EL (cell line): ENCODE data around the gene GREM1.

Experiments used
- DNase-seq: peaks from one replicate; pipeline ENCODE4 v3.0.0-alpha.2; 2016

The GREM1 gene

GRCh38 chr15:32717426-32718226 is at the start of gene GREM1:
Gene GREM1 (plus strand): TSS chr15:32718004. CDS start chr15:32730691, 12,687 bp downstream.
- peak; percentile 83 for DNase-seq

DNA sequence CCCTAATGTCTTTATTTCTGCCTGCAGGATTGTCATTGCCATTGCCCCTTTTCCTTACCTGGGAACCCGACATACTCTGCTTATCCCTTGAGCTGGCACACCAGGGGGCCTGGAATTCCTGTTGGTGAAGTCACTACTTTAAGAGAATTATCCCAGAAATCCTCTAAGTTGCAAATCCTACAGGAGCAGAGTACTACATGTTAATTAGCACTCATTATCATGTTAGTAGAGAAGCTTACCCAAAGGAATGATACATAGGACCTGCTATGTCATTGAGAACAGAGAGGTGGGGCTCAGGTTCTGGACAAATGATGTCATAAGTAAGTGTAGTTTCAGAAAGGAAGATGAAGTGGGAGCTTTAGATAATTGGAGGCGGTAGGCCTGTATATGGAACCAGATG is 48.9 kb upstream of the GREM1 start:
- peak; percentile 30 for DNase-seq

GRCh38 chr15:32669896-32670611 is 47.8 kb upstream of the GREM1 start:
- DNase-seq = peak; percentile 82

DNA sequence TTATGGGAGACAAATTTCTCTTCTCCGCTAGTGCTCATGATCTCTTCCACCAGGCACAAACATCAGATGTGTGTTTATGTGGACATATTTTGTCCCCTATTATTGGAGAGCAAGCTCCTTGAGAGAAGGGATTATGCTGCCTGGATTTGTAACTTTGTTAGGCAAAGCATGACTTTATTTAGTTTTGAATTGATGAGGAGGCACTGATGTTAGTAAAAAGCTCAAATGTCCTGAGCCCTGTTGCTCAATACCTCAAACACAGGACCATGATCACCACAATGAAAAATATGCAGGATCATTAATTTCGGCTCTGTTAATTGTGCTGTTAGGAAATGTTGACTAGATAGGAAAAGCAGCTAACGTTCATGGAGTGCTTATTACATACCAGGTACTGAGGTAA is 47.2 kb upstream of the GREM1 start:
- DNase-seq = no peak

DNA sequence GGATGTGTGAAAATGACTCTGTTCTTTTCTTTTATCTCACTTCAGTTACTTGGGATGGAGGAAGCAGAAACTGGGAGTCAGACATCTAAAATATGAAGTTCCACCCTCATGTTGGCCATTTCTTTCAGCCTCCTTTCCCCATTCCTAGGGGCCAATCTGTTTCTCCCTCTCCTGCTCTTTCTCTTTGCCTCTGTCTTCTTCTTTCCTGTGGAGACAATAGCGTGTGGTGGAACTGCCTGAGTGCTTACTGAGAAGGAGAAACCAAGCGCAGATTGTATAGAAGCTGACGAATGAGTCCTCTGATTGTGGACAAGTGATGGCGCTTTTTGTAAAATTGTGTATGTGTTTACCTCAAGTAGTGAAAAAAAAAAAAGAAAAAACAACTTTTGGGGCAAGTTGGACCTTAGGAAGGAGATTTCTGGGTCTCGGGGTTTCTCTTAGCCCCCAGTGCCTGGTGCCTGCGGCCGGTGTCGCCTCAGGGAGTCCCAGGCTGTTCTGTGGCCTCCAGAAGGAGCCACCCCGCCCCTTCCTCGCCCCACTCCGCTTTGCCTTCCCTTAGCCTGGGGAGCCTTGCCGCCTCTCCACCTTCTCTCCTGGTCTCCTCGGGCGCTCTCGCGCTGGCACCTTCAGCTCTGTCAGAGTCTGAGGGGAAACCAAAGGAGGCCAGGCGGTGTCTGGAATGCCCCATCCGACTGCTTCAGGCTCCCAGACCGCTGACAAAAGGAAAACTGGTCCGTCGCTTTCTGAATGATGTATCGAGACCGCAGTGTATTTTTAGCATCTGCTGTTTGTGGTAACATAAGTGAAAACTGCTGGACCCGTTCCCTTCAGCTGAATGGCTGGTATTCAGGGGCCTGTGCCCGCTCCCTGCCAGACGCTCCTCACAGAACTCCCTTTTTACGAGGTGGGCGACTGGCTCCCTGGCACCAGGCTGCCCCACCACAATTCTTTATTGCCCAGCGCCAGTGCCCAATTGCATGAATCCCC is 46.2 kb upstream of the GREM1 start:
- DNase-seq = no peak

DNA sequence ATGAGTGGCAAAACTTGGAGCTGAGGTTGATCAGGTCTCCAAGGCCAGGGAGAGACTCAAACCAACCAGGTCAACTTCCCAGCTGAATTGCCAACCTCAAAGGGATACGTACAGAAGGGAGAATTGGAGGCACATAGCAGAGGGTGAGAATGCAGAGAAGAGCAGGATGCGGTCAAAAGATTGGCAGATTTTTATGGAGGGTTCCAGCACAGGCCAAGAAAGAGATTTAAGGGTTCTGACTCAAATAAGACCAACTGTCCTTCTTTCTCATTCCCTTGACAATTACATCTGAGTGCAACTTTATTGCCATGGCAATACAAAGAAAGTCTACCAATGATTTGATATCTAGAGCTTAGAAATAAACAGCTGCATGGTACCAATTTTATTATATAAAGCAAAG is 43.1 kb upstream of the GREM1 start:
- no peak for DNase-seq

GRCh38 chr15:32675466-32675865 is 42.3 kb upstream of the GREM1 start:
- no peak for DNase-seq

- DNase-seq = no peak
Observed at GRCh38 chr15:32676169-32676568, 41.6 kb upstream of the GREM1 start.

- no peak for DNase-seq
Observed at GRCh38 chr15:32677238-32677750, 40.5 kb upstream of the GREM1 start.

DNA sequence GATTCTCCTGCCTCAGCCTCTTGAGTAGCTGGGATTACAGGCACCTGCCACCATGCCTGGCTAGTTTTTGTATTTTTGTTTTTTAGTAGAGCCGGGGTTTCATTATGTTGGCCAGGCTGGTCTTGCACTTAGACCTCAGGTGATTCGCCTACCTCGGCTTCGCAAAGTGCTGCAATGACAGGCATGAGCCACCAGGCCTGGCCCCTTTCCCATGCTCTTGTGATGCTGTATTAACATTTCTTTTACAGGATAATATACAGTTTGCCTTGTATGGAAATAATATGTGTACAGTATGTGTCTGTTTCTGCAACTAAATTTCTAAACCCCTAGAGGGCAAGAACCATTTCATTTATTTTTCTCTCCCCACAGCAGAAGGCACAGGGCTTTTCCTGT is 38.5 kb upstream of the GREM1 start:
- no peak for DNase-seq

DNA sequence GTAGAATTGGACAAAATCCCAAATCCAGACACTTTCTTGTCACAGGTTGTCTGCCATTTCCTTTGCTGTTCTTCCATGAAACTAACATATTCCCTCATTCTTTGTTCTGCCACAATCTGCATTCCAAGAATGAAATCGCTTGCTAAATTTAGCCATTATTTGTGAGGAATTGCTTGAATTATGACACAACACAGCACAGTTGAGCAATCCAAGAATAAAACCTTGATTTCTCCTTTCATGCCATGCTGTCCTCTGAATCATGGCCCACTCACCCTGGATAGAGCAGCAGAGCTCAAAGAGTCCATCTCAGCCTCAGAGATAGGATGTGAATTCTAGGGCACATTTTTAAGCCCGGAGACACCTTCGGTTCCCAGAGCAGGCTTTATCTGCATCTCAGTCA is 35.2 kb upstream of the GREM1 start:
- peak; percentile 95 for DNase-seq

DNA sequence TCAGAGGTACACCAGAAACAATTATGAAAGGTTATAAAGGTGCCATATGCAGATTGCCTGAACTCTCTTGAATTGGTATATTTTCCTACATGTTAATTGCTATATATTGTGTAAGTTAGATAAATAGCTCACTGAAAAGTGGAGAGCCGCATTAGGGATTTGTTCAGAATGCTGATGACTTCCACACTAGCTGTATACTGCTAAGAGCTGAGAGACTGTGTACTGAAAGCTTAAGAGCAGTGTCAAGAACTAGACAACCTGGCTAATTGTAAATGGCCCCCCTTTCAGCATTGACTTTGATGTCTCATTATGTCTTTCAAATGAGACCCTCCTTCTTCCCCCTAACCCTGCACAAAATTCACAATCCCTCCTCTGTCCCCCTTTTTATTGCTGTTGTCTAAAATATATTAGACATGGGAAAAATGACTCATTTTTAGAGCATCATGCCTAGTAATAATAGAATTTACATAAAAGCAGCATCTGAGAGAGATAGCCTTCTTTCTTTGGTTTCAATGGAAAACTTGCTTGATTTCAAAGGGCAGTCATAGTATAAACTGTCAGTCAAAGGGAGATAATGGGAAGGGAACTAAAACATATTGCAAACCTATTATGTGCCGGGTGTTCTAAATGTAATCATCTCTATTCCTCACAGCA is 34.7 kb upstream of the GREM1 start:
- DNase-seq = no peak

GRCh38 chr15:32683906-32684584 is 33.8 kb upstream of the GREM1 start:
- DNase-seq = peak; percentile 95

DNA sequence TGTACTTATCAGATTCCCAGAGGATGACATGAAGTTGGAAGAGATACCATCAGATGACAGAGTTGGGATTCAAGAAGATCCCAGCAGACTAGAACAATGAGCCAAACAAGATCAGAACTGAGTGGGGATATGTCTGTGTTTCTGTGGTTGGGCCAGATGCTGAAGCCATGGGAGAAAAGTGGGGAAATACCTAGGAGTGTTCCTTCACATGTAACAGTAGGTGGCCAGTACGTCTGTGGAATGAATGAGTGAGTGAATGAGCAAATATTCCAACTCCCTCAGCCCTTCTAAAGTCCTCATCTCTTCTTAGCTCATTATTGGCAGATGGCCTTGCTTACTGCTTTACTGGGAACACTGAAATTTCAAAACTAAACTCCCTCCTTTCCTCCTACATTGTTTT is 32.2 kb upstream of the GREM1 start:
- DNase-seq = no peak

- DNase-seq = peak; percentile 82
Observed at GRCh38 chr15:32687556-32687955, 30.2 kb upstream of the GREM1 start.

- DNase-seq = peak; percentile 64
Observed at GRCh38 chr15:32688151-32688639, 29.6 kb upstream of the GREM1 start.

GRCh38 chr15:32690941-32691688 is 26.7 kb upstream of the GREM1 start:
- DNase-seq = peak; percentile 50

DNA sequence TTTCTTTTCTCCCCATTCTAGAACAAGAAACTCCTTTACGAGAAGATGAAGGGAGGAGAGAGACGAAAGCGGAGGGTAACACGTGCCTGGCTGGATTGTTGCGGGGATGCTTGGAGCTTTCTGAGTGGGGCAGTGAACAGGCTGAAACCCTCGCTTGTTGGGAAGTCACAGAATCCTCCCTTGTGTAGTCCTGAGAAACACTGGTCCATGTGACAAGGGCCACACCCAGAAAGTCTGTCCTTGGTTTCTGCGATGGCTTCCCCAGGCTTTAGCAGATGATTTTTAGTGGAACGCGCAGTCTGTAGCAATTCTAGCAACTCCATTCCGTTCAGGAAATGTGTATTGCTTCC is 26.1 kb upstream of the GREM1 start:
- no peak for DNase-seq

- no peak for DNase-seq
Observed at GRCh38 chr15:32692286-32692685, 25.5 kb upstream of the GREM1 start.

GRCh38 chr15:32694222-32694983 is 23.4 kb upstream of the GREM1 start:
- DNase-seq = no peak
